Vagina (tissue), 2 donors: ENCODE measurements around the gene AURKA.

ENCODE experiments used
- POLR2A ChIP-seq, 2 donors: fragments of 450-650 bp; IDR thresholded peaks; one replicate each; pipeline ENCODE4 v1.6.1; 2017; ENCODE audit warnings: antibody characterized with exemption in 2 of 2, mild to moderate bottlenecking in 2 of 2, moderate library complexity in 2 of 2
- POLR2AphosphoS5 ChIP-seq, 2 donors: sonication (generic); formaldehyde crosslinking; IDR thresholded peaks; one replicate each; pipeline ENCODE4 v1.9.0; 2017; ENCODE audit warnings: antibody characterized with exemption in 2 of 2, mild to moderate bottlenecking in 2 of 2, low read depth in 1 of 2; ENCODE audit not compliant: insufficient read depth in 1 of 2
- TF ChIP-seq, protein P1 (sequence below), 3 experiments: fragments of 450-650 bp in 2 of 3; fragments of 200-600 bp in 1 of 3; sonication (generic) in 1 of 3; IDR thresholded peaks; one replicate each; pipeline ENCODE4 v1.5.1; 2017 to 2019; ENCODE audit warnings: antibody characterized with exemption in 3 of 3, mild to moderate bottlenecking in 2 of 3, moderate library complexity in 2 of 3

DNA sequence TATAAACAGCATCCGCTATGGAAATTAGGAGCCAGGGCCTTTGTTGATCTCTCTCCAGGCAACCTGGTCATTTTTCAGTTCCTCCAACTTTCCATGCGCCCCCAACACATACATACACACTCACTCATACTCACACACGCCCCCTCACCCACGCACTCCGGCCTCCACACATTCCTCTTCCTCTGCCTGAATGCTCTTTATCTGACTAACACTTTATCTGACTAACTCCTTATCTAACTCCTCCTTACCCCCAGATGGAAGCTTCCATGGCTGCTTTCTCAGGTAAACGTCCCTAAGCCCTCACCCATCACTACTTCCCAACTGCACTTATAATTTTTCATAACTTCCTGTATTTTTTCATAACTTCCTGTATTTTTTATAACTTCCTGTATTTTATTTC, 37.5 kb upstream of the AURKA start:
- no peak for TF ChIP-seq POLR2A (IDR thresholded peaks at IDR 0.05)
- TF ChIP-seq, protein P1, sequence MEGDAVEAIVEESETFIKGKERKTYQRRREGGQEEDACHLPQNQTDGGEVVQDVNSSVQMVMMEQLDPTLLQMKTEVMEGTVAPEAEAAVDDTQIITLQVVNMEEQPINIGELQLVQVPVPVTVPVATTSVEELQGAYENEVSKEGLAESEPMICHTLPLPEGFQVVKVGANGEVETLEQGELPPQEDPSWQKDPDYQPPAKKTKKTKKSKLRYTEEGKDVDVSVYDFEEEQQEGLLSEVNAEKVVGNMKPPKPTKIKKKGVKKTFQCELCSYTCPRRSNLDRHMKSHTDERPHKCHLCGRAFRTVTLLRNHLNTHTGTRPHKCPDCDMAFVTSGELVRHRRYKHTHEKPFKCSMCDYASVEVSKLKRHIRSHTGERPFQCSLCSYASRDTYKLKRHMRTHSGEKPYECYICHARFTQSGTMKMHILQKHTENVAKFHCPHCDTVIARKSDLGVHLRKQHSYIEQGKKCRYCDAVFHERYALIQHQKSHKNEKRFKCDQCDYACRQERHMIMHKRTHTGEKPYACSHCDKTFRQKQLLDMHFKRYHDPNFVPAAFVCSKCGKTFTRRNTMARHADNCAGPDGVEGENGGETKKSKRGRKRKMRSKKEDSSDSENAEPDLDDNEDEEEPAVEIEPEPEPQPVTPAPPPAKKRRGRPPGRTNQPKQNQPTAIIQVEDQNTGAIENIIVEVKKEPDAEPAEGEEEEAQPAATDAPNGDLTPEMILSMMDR (IDR thresholded peaks at IDR 0.05): no peak
- no peak for TF ChIP-seq POLR2AphosphoS5 (IDR thresholded peaks at IDR 0.05; ENCODE audit: insufficient read depth in 1 of 2, low read depth in 1 of 2)
